GM12878 (cell line): Measurements from ENCODE around the gene IRF8.

Experiments used
- ATF2 ChIP-seq: IDR thresholded peaks from 2 replicates; pipeline ENCODE4 v1.6.1; 2012; ENCODE audit warnings: low read length, inconsistent platforms
- CTCF ChIP-seq, 3 experiments: IDR thresholded peaks in 2 of 3; conservative IDR thresholded peaks in 1 of 3; 2 replicates each; pipeline ENCODE4 v1.5.1; 2011; ENCODE audit warnings: low read depth in 3 of 3, low read length in 3 of 3, mild to moderate bottlenecking in 3 of 3, control low read depth in 2 of 3, moderate library complexity in 2 of 3, inconsistent platforms in 1 of 3, mixed read lengths in 1 of 3; ENCODE audit not compliant: control insufficient read depth in 2 of 3, insufficient read depth in 1 of 3; ENCODE audit errors: extremely low read depth in 1 of 3
- MAX ChIP-seq: IDR thresholded peaks from 2 replicates; pipeline ENCODE4 v1.6.1; 2012; ENCODE audit warnings: low read depth, low read length, improper control_type of control experiment
- POLR2A ChIP-seq: IDR thresholded peaks from 2 replicates; pipeline ENCODE4 v1.6.1; 2011; ENCODE audit warnings: low read depth, mild to moderate bottlenecking, low read length
- POLR2AphosphoS5 ChIP-seq: IDR thresholded peaks from 2 replicates; pipeline ENCODE4 v1.6.1; 2011; ENCODE audit warnings: mild to moderate bottlenecking, low read length, inconsistent platforms
- RAD21 ChIP-seq: IDR thresholded peaks from 2 replicates; pipeline ENCODE4 v1.6.1; 2011; ENCODE audit warnings: mild to moderate bottlenecking, low read depth, low read length, moderate library complexity; ENCODE audit not compliant: insufficient read depth
- SIN3A ChIP-seq: IDR thresholded peaks from 2 replicates; pipeline ENCODE4 v1.6.1; 2012; ENCODE audit warnings: low read depth, low read length, improper control_type of control experiment
- SMC3 ChIP-seq: IDR thresholded peaks from 2 replicates; pipeline ENCODE4 v1.6.1; 2011; ENCODE audit warnings: low read length, improper control_type of control experiment, borderline replicate concordance
- YY1 ChIP-seq: IDR thresholded peaks from 2 replicates; pipeline ENCODE4 v1.6.1; 2011; ENCODE audit warnings: low read depth, mild to moderate bottlenecking, low read length

GRCh38 chr16:85902366-85903155 lies 3.6 kb downstream of the IRF8 start:
- TF ChIP-seq RAD21 (peak; percentile 23; the same call in 1 of the 2 replicates), YY1 (peak; percentile 55; the same call in 1 of the 2 replicates), CTCF (IDR thresholded peaks at IDR 0.05 in 2 of 3, conservative IDR thresholded peaks at IDR 0.05 in 1 of 3; ENCODE audit: control insufficient read depth in 2 of 3, extremely low read depth in 1 of 3, insufficient read depth in 1 of 3, low read depth in 3 of 3, low read length in 3 of 3) (no peak), POLR2AphosphoS5 (peak; percentile 86), MAX (0 out of 2 replicates have a peak, but pooled peaks have one; percentile 61), ATF2 (peak; percentile 91), SMC3 (peak; percentile 11; the same call in 1 of the 2 replicates), POLR2A (peak; percentile 74), SIN3A (peak; percentile 81; the same call in 1 of the 2 replicates)
